GM19468 (cell line): Measurements from ENCODE around the gene GGT6.

Source experiments
- ATAC-seq: cut with Tn5 transposase; IDR thresholded peaks from one replicate; pipeline ENCODE4 v1.9.1; 2021; ENCODE audit warnings: mild to moderate bottlenecking, moderate library complexity, moderate number of reproducible peaks; ENCODE audit not compliant: unreplicated experiment; ENCODE audit errors: extremely low read depth

Gene GGT6

GRCh38 chr17:4531988-4532736 lies 28.2 kb downstream of the GGT6 start:
- ATAC-seq, result no peak

GRCh38 chr17:4530799-4531730 lies 29.3 kb downstream of the GGT6 start:
- ATAC-seq, result no peak

DNA sequence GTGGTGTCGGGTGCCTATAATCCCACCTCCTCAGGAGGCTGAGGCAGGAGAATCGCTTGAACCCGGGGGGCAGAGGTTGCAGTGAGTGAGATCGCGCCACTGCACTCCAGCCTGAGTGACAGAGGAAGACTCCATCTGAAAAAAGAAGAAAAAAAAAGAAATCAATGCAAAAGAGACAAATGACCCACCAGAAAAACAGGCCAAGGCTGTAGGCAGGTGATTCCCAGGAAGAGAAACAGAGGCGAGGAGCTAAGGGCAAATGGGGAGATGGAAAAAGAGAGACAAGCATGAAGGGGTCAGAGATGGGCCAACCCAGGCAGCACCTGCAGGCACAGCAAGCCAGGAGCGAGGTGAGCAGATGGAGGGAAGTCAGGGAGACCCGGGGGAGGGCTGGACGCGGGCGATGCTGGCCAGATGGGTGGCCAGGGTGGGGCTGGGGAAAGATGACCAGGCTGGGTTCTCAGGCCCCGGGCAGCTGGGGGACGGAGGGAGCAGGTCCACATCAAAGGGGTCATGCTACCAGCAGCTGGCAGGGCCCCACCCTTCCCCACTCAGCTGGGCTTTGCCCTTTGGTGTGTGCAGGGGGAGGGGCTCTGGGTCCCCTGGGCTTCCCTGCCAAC lies 30.7 kb downstream of the GGT6 start:
- no peak for ATAC-seq

DNA sequence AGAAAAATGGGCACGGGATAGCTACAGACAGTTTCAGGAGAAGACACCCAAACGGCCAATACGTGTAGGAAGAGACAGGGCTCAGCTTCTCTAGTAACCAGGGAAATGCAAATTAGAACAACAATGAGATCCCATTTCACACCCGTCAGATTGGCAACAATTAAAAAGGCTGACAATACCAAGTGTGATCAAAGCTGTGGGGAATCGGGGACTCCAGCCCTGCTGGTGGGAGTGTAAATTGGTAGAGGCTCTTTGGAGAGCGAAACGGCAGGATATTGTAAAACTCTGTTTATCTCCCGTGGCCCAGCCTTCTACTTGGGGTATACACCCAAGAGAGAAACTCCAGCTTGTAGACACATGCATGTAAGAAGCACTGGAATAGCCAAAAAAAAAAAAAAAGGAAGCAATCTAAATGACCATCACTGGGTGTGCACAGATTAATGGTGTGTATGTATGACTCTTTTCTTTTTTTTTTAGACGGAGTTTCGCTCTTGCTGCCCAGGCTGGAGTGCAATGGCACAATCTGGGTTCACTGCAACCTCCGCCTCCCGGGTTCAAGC lies 32.7 kb downstream of the GGT6 start:
- ATAC-seq, result no peak

GRCh38 chr17:4527134-4527533 lies 33.2 kb downstream of the GGT6 start:
- ATAC-seq, result no peak

- ATAC-seq, result no peak
Measured at GRCh38 chr17:4525691-4526397, 34.5 kb downstream of the GGT6 start.

DNA sequence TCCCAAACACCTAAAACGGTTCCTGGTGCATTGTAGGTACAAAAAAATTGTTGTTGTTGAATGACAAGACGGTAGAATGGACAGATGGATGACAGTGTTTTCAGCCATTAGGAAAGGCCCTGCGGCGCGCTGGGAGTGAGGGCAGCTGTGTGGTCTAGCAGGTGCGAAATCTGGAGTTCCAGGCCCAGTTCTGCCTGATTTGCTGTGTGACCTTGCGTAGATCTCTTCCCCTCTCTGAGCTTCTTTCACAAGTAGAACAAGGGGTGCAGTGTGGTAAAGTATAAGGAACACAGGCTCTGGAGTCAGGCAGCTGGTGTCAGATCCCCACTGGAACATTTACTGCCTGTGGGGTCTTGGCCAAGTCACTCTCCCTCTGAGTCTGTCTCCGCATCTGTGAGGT lies 36.4 kb downstream of the GGT6 start:
- no peak for ATAC-seq

- ATAC-seq, result no peak
Measured at GRCh38 chr17:4522661-4523060, 37.7 kb downstream of the GGT6 start.

DNA sequence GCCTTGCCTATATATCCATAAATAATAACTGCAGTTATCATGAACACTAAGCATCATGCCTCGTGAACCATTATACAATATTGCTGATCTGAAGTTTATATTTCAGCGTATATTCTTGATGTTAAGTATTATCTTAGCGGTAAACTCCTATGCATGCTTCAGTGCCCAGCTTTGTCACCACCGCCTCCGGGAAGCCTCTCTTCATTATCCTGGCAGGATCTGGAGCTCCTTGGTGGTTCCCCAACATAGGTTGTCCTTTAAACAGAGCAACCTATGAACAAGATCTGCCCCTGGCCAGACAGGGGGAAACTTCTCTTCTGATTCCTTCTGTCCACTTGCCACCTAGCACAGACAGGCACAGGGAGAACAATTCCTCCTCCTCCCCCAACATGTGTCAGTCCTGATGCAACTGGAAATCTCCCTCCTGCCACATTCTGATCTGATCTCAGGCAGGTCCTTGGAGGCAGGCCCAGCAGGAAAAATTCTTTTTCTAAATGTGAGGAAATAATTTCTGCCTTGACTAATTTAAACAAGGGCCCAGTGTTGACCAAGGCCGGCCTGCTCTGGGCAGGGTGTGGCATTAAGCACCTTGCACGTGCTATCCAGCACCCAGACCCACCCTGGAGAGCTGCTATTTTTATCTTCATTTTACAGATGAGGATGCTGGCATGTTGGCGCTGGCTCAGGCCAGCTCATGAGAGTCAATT lies 39.3 kb downstream of the GGT6 start:
- ATAC-seq, result no peak

DNA sequence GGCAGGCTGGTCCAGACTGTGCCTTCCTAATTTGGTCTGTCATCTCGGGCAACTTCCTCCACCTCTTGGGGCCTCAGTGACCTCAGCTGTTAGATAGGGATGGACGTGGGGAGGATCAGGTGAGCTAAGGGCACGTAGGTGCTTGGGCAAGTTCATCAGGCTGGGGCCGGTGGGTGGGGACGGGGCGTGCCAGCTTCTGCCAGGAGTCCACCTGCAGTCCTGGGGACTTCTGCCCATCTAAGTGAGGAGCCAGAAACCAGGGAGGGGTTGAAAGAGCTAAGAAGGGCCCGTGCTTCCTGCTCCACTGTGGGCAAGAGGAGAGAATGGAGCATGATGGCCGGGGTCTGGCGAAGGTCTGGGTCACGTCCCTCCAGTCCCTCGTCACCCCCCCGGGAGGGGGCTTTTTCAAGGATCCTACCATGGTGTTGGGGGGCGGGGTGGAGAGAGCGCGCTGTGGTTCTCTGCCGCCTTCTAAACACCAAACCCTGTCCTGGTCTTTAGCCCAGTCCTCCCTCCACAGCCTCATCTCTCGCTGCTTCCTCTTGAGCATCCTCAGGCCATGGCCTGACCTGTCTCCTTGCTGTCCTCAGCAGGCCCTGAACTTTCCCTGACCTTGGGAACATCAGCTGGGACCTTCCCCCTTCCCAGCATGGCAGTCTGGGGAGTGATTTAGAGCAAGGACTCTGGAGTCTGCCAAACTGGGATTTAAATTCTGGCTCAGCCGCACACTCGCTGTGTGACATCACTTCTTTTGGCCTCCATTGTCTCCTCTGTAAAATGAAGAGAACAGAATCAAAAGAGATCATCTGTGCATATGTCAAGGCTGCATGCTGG lies 40.1 kb downstream of the GGT6 start:
- ATAC-seq, result no peak

DNA sequence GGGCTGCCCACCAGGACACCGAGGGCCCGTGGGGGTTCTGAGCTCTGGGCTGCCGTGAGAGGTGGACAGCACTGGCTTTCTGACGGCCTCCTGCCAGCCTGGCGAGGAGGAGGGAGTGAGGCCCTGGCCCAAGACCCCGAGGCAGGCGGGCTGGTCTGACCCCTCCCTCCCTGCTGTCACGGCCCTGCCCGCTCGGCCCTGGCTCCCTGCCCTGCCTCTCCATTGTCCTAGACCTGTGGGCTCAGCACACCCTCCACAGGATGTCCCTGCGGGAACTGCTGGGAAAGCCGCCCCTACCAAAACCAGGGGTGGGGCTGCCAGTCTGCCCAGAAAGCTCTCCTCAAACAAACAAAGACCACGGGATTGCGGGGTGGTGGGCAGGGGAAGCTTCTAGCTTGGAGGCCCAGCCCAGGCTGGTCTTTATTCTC lies 41.0 kb downstream of the GGT6 start:
- no peak for ATAC-seq

DNA sequence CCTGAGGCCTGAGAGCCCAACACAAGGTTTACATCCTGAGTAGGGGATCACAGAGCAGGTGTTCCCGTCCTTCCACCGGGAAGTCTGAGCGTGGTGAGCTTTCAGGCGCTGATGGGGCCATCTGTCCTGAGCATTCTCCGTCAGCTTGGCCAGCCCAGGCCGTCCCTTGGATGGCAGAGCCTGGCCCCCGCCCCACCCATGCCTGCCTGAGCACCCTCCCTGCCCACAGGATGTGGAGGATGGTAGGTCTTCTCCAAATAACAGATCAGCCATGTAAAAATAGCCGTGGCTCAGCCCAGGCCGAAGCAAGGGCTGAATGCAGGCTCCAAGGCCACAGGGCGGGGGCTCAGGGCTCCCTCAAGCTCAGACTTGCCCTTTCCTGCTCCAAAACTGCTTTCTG lies 41.5 kb downstream of the GGT6 start:
- no peak for ATAC-seq

DNA sequence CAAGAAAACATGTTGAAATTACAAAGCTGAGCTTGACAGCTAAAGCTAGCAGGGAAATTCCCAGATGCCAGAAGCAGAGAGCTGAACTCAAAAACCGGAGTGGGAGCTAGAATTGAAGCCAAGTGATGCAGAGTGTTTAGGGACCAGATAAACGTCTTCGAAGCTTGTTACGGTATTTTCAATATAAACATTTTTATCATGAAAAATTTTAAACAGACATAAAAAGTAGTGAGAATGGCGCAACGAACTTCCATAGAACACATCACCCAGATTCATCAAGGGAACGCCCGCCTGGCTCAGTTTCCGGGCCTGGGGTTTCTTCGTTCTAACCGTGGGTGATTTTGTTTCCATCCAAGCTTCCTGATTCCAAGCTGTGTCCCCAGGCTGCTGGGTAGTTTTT lies 43.6 kb downstream of the GGT6 start:
- no peak for ATAC-seq

DNA sequence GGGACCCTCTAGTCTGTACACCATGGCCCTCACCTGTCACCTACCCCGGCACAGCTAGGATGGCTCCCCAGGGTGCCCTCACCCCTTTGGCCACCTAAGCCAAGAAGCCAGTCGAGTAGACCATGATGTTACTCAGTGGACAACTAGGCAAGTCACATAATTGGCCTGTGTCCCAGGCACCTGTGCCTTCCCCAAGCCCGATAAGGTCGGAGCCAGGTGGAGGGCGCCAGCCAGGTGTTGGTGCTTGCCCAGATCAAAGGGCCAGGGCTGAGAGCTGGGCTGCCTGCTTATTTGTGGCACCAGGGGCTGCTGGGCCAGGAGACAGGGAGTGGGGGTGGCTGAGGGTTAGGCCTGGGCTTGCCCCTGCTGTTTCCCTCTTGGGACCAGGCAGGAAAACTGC lies 44.9 kb downstream of the GGT6 start:
- no peak for ATAC-seq

DNA sequence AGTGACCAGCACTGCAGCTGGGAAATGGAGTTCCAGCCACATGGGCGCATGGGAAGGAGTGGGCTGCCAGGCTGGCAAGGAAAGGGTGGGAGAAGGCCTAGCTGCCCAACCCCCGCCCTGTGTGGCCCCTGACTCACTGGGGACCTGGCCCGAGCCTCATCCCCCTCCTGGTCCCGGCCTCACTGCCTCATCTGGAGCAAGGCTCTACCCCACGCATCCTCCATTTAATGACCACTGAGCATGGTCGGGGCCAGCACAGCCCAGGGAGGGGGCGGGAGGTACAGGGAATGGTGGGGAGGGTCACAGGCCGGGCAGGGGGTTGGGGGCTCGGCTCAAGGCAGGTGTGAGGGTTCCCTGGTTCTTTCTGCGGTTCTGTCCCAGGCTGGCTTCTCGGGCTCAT lies 45.6 kb downstream of the GGT6 start:
- no peak for ATAC-seq

DNA sequence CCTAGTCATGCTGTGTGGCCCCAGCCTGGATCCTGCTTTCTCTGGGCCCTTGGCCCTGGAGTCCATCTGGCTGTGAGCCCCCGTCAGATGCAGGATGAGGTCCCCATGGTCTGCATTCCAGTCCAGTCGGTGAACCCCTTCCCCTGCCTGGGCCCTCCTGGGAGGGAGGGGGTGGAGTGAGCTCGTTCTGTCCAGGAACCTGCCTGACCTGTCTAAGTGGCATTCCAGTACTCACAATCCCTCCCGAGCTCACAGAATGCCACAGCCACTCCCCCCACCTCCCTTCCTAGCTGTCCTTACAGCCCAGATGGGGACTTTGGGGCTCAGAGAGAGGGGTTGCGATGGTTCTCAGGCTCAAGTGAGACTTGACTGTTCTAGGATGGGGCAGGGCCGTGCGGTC lies 46.2 kb downstream of the GGT6 start:
- ATAC-seq, result no peak

GRCh38 chr17:4513113-4514032 lies 47.0 kb downstream of the GGT6 start:
- no peak for ATAC-seq
